ENCODE measurements around the gene SLC7A1. TPM values are rescaled to one million over a fixed set of nuclear protein-coding genes. Genes with fewer than 3 reads are reported as not detected.
"Not testable (repeated sequence)": the region's sequence is repeated elsewhere in the genome, so short reads cannot be mapped to it uniquely, and the experiment has no call there.

Gene SLC7A1
- 27.7 and 28.1 TPM in 2 replicates for total RNA-seq

DNA sequence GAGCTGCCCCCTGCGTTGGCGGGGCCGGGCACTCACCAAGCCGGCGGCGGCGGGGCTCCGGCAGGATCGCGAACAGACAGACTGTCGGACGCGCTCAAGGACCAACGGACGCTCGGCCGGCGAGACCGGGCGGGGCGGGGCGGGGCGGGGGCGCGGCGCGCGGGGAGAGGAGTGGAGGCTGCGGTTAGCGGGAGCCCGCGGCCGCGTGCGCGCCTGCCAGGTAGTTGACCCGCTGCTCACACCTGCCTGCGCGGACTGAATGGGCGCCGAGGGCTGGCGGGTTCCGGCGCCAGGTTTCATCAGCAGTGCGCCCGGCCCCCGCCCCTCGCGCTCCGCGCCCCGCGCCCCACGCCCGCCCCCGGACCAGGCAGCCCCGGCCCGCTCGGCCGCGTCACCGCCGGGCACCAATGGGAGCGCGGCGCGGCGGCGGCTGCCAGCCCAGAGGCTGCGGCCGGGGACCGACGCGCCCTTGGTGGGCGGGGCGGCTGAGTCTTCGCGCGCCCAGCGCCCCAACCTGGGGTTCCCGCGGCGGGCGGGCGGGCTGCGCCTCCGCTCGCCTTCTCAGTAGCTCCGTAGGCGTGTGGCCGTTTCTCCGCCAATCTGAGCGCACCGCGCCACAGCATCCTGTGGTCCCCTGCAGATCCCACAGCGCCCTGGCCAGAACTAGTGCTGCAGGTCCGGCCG lies at the start of gene SLC7A1:
Gene SLC7A1 (minus strand): TSS at position 309 of the 684 bp plus-strand sequence. CDS start 59,500 bp downstream, outside the sequence.
- TF ChIP-seq, protein P1, sequence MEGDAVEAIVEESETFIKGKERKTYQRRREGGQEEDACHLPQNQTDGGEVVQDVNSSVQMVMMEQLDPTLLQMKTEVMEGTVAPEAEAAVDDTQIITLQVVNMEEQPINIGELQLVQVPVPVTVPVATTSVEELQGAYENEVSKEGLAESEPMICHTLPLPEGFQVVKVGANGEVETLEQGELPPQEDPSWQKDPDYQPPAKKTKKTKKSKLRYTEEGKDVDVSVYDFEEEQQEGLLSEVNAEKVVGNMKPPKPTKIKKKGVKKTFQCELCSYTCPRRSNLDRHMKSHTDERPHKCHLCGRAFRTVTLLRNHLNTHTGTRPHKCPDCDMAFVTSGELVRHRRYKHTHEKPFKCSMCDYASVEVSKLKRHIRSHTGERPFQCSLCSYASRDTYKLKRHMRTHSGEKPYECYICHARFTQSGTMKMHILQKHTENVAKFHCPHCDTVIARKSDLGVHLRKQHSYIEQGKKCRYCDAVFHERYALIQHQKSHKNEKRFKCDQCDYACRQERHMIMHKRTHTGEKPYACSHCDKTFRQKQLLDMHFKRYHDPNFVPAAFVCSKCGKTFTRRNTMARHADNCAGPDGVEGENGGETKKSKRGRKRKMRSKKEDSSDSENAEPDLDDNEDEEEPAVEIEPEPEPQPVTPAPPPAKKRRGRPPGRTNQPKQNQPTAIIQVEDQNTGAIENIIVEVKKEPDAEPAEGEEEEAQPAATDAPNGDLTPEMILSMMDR (IDR thresholded peaks at IDR 0.05; ENCODE audit: insufficient read depth, low read depth, low read length) = peak; percentile 7
- peak within 1 kb of the TSS; percentile 80 for H3K4me3 ChIP-seq (ENCODE audit: low read depth, low read length)
- peak; percentile 82 for DNase-seq (ENCODE audit: low read depth)

DNA sequence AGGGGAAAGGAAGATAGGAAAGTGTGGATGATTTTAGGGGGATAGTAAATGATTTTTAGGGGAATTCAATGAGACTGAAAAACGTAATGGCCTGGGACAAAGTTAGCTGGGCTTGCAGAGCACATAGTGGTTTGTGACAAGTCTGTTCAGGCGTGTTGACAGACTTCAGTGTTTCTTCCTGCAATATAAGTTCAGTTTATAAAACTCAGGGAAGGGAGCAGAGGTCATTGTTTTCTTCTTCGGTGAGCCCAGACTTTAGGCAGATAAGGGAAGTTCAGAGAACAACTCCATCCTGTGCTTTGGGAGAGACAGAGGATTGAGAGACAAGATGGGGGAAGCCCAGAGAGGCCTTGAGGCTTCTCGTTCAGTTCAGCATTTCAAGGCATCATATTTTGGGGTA lies 45.2 kb upstream of the SLC7A1 start:
- TF ChIP-seq, protein P1 (IDR thresholded peaks at IDR 0.05; ENCODE audit: insufficient read depth, low read depth, low read length) = no peak
- DNase-seq (ENCODE audit: low read depth) = no peak
- H3K4me3 ChIP-seq (ENCODE audit: low read depth, low read length) = no peak overlapping the region

DNA sequence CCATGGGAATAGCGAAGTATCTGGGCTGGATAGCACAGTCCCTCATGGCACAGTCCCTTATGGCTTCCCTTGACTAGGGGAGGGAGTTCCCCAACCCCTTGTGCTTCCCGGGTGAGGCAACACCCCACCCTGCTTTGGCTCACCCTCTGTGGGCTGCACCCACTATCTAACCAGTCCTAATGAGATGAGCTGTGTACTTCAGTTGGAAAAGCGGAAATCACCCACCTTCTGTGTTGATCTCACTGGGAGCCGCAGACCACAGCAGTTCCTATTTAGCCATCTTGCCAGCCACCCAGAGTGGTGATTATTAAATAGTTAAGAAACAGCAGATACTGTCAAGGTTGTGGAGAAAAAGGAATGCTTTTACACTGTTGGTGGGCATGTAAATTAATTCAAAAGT lies 41.3 kb upstream of the SLC7A1 start:
- H3K4me3 ChIP-seq (ENCODE audit: low read depth, low read length); DNase-seq (ENCODE audit: low read depth): not testable (repeated sequence)

DNA sequence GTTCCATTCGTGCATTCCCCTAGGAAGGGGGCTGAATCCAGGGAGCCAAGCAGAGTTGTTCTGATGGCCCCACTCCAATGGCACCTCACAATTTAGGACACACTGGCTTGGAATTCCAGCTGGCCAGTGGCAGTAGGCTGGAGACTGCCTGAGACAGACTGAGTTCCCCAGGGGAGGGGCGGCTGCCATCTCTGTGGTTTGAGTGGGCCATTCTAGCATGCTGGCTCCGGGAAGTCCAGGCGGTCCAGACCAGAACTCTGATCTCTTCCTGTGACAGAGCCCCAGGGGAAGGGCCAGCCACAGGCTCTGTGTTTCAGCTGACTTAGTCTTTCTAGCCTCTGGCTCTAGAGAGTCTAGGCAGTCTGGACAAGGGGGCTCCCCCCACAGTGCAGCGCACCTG lies 29.5 kb upstream of the SLC7A1 start:
- DNase-seq (ENCODE audit: low read depth) = no peak
- no peak overlapping the region for H3K4me3 ChIP-seq (ENCODE audit: low read depth, low read length)
- TF ChIP-seq, protein P1 (IDR thresholded peaks at IDR 0.05; ENCODE audit: insufficient read depth, low read depth, low read length) = no peak

DNA sequence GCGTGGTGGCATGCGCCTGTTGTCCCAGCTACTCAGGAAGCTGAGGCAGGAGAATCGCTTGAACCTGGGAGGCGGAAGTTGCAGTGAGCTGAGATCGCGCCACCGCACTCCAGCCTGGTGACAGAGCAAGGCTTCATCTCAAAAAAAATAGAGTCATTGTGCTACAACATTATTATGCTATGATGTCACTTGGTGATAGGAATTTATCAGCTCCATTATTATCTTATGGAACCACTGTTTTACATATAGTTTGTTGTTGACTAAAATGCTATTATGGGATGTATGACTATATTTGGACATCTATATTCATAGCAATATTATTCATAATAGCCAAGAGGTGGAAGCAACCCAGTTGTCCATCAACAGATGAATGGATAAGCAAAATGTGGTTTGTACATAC lies 26.4 kb upstream of the SLC7A1 start:
- DNase-seq (ENCODE audit: low read depth) = no peak
- TF ChIP-seq, protein P1 (IDR thresholded peaks at IDR 0.05; ENCODE audit: insufficient read depth, low read depth, low read length) = no peak
- H3K4me3 ChIP-seq (ENCODE audit: low read depth, low read length) = no peak overlapping the region

DNA sequence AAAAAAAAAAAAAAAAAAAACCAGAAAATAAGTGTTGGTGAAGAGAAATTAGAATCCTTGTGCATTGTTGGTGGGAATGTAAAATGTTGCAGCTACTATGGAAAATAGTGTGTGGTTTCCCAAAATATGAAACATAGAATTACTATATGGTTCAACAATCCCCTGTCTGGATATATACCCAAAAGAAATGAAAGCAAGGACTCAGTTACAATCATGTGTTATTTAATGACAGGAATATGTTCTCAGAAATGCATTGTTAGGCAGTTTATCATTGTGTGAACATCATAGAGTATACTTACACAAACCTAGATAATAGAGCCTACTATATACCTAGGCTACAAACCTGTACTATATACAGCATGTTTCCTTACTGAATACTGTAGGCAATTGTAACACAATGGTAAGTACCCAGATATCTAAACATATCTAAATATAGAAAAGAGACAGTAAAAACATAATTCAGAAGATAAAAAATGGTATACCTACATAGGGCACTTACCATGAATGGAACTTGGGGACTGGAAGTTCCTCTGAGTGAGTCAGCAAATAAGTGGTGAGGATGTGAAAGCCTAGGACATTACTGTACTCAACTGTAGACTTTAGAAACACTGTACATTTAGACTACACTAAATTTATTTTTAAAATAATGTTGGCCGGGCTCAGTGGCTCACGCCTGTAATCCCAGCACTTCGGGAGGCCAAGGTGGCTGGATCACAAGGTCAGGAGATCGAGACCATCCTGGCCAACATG lies 25.7 kb upstream of the SLC7A1 start:
- DNase-seq (ENCODE audit: low read depth) = no peak
- TF ChIP-seq, protein P1 (IDR thresholded peaks at IDR 0.05; ENCODE audit: insufficient read depth, low read depth, low read length) = no peak
- H3K4me3 ChIP-seq (ENCODE audit: low read depth, low read length) = no peak overlapping the region

DNA sequence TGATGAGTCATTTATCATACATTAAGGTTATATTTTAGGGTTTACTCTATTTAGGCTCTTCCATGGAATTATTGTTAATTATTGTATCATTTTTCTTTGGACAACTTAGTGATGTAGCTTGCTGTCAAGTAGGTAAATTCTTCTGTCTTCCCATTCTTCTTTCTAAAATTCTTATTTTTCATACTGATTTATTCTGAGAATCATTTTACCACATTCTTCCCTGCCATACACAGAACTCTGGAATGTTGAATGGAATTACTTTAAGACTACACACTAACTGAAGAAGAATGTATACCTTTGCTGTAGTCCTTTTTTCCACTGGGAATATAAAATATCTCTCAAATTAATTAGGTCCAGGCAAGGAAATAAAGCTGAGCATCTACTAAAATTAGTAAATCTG lies 24.5 kb upstream of the SLC7A1 start:
- H3K4me3 ChIP-seq (ENCODE audit: low read depth, low read length) = no peak overlapping the region
- DNase-seq (ENCODE audit: low read depth) = no peak
- TF ChIP-seq, protein P1 (IDR thresholded peaks at IDR 0.05; ENCODE audit: insufficient read depth, low read depth, low read length) = no peak

Data from fibroblast of villous mesenchyme (primary cell).